SU-DHL-6 (cell line): ENCODE data around the gene LRRN4CL.

Experiments
- H2AFZ ChIP-seq: fragments of 200-600 bp; sonication (generic); 2 replicates; pipeline ENCODE4 v1.6.1; 2014; ENCODE audit warnings: low read depth, mild to moderate bottlenecking, moderate library complexity, mixed read lengths, antibody characterized with exemption, low read length; ENCODE audit not compliant: severe bottlenecking
- H3F3A ChIP-seq: fragments of 200-600 bp; shearing (Covaris generic); 2 replicates; pipeline ENCODE4 v1.6.0; 2016; ENCODE audit warnings: antibody characterized with exemption, mild to moderate bottlenecking; ENCODE audit not compliant: insufficient read depth
- H3K27ac ChIP-seq: fragments of 200-600 bp; sonication (generic); 2 replicates; pipeline ENCODE4 v1.5.1; 2016; ENCODE audit warnings: low read depth, mild to moderate bottlenecking, low read length, moderate library complexity, mixed read lengths
- H3K27me3 ChIP-seq: fragments of 200-600 bp; sonication (generic), shearing (Covaris generic); 2 replicates; pipeline ENCODE4 v1.6.0; 2014; ENCODE audit warnings: mild to moderate bottlenecking, low read length
- H3K36me3 ChIP-seq: fragments of 200-600 bp; sonication (generic); 2 replicates; pipeline ENCODE4 v1.6.1; 2014; ENCODE audit warnings: mild to moderate bottlenecking, low read length, mixed read lengths
- H3K4me2 ChIP-seq: fragments of 300-600, 200-600 bp; shearing (Covaris generic), sonication (generic); 2 replicates; pipeline ENCODE4 v1.6.0; 2014; ENCODE audit warnings: low read length, low read depth, mild to moderate bottlenecking; ENCODE audit not compliant: poor library complexity, severe bottlenecking
- H3K4me3 ChIP-seq: fragments of 200-600 bp; sonication (generic); 2 replicates; pipeline ENCODE4 v1.5.1; 2014; ENCODE audit warnings: antibody characterized with exemption, low read length, mild to moderate bottlenecking, mixed read lengths; ENCODE audit not compliant: insufficient read depth, poor library complexity, severe bottlenecking
- H3K79me2 ChIP-seq: fragments of 200-600 bp; sonication (generic); 2 replicates; pipeline ENCODE4 v1.6.1; 2014; ENCODE audit warnings: mild to moderate bottlenecking, low read length, moderate library complexity; ENCODE audit not compliant: insufficient read depth
- H3K9ac ChIP-seq: fragments of 200-600 bp; sonication (generic); 2 replicates; pipeline ENCODE4 v1.7.0; 2014; ENCODE audit warnings: mild to moderate bottlenecking, low read length
- H3K9me2 ChIP-seq: fragments of 200-600 bp; sonication (generic); replicated peaks from 2 replicates; pipeline ENCODE4 v1.6.1; 2014; ENCODE audit warnings: low read length; ENCODE audit not compliant: insufficient read depth
- H3K9me3 ChIP-seq: fragments of 200-600 bp; sonication (generic); 2 replicates; pipeline ENCODE4 v1.6.1; 2014; ENCODE audit warnings: low read length, mixed read lengths; ENCODE audit not compliant: insufficient read depth
- H4K20me1 ChIP-seq: fragments of 200-600 bp; sonication (generic); 2 replicates; pipeline ENCODE4 v1.6.1; 2014; ENCODE audit warnings: low read depth, mild to moderate bottlenecking, antibody characterized with exemption, low read length, moderate library complexity, mixed read lengths
- EZH2phosphoT487 ChIP-seq: fragments of 200-600 bp; sonication (generic), shearing (Covaris generic); conservative IDR thresholded peaks from 2 replicates; pipeline ENCODE4 v1.6.1; 2018; ENCODE audit warnings: mild to moderate bottlenecking, antibody characterized with exemption, low read length, moderate library complexity, mixed read lengths
- TF ChIP-seq, protein P1 (sequence below): fragments of 200-600 bp; sonication (generic); IDR thresholded peaks from one replicate; pipeline ENCODE4 v1.5.1; 2017; ENCODE audit warnings: antibody characterized with exemption, mild to moderate bottlenecking, low read length, moderate library complexity; ENCODE audit not compliant: insufficient read depth, poor library complexity, severe bottlenecking

Gene LRRN4CL

DNA sequence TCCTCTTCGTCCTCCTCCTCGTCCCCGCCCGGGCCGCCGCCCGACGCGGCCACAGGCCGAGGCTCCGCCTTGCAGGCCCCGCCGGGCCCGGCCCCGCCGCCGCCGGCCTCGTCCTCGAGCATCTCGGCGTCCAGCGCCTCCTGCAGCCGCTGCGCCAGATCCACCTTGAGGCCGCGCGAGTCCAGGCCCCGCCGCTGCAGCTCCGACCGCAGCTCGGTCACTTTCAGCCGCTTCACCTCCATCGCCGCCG is 37.5 kb upstream of the LRRN4CL start:
- Histone ChIP-seq H4K20me1 (peaks cover 22% of the 10 kb centered on the region), H3K9me2 (no peaks in the 10 kb centered on the region), H3K36me3 (peaks cover 31% of the 10 kb centered on the region), H3K79me2 (peaks cover 75% of the 10 kb centered on the region), H3K4me3 (peak overlapping the region; percentile 77), H3K27me3 (no peaks in the 10 kb centered on the region), H3K4me2 (peak overlapping the region; percentile 79), H3F3A (peaks cover 16% of the 10 kb centered on the region), H3K27ac (peak overlapping the region; percentile 94), H2AFZ (no peak overlapping the region), H3K9me3 (no peaks in the 10 kb centered on the region), H3K9ac (peak overlapping the region; percentile 82)
- TF ChIP-seq, protein P1, sequence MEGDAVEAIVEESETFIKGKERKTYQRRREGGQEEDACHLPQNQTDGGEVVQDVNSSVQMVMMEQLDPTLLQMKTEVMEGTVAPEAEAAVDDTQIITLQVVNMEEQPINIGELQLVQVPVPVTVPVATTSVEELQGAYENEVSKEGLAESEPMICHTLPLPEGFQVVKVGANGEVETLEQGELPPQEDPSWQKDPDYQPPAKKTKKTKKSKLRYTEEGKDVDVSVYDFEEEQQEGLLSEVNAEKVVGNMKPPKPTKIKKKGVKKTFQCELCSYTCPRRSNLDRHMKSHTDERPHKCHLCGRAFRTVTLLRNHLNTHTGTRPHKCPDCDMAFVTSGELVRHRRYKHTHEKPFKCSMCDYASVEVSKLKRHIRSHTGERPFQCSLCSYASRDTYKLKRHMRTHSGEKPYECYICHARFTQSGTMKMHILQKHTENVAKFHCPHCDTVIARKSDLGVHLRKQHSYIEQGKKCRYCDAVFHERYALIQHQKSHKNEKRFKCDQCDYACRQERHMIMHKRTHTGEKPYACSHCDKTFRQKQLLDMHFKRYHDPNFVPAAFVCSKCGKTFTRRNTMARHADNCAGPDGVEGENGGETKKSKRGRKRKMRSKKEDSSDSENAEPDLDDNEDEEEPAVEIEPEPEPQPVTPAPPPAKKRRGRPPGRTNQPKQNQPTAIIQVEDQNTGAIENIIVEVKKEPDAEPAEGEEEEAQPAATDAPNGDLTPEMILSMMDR: no peak
- no peak for TF ChIP-seq EZH2phosphoT487

- H3K9me2 ChIP-seq: no peaks in the 10 kb centered on the region
- H3K36me3 ChIP-seq: peaks cover 36% of the 10 kb centered on the region
- H2AFZ ChIP-seq: no peak overlapping the region
- no peaks in the 10 kb centered on the region for H3K9me3 ChIP-seq
- peak overlapping the region; percentile 82 for H3K9ac ChIP-seq
- peak overlapping the region; percentile 77 for H3K4me3 ChIP-seq
- H3K27ac ChIP-seq: peak overlapping the region; percentile 94
- peaks cover 75% of the 10 kb centered on the region for H3K79me2 ChIP-seq
- H3K4me2 ChIP-seq: peak overlapping the region; percentile 79
- TF ChIP-seq, protein P1: no peak
- no peak for TF ChIP-seq EZH2phosphoT487
- no peaks in the 10 kb centered on the region for H3K27me3 ChIP-seq
- peaks cover 22% of the 10 kb centered on the region for H4K20me1 ChIP-seq
- H3F3A ChIP-seq: peaks cover 16% of the 10 kb centered on the region
These were observed 37.0 kb upstream of the LRRN4CL start for GRCh38 chr11:62726156-62726914.

DNA sequence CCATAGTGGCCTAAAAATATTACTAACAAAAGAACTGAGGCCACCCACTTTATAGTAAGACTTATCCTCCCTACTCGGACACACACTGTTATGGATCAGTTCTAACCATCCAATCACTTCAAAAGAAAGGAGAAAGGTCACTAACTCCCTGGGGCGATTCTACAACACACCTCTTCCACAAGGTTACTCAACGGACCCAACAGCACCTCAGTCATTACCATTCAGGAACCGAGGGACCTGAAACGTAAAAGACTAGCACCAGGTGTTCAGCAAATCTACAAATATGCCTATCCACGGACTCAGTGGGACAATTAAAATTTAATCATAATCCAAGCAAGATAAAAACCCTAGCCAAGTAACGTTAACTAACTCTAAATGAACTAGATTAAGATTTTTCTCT is 36.3 kb upstream of the LRRN4CL start:
- Histone ChIP-seq H3K79me2 (peaks cover 76% of the 10 kb centered on the region), H3K36me3 (peaks cover 41% of the 10 kb centered on the region), H4K20me1 (peaks cover 22% of the 10 kb centered on the region), H3K4me2 (peak overlapping the region; percentile 79), H3K27ac (peak overlapping the region; percentile 94; the same call in 1 of the 2 replicates), H3K4me3 (peak overlapping the region; percentile 77), H3K9me2 (no peaks in the 10 kb centered on the region), H3F3A (peaks cover 16% of the 10 kb centered on the region), H3K9me3 (no peaks in the 10 kb centered on the region), H3K27me3 (no peaks in the 10 kb centered on the region), H2AFZ (no peak overlapping the region), H3K9ac (peak overlapping the region; percentile 82)
- TF ChIP-seq, protein P1: no peak
- TF ChIP-seq EZH2phosphoT487: no peak
